GM19467 (cell line): Measurements from ENCODE around the gene EME2.

Experiments used
- ATAC-seq: cut with Tn5 transposase; IDR thresholded peaks from one replicate; pipeline ENCODE4 v1.9.1; 2021; ENCODE audit warnings: mild to moderate bottlenecking, moderate library complexity; ENCODE audit not compliant: unreplicated experiment

The EME2 gene

DNA sequence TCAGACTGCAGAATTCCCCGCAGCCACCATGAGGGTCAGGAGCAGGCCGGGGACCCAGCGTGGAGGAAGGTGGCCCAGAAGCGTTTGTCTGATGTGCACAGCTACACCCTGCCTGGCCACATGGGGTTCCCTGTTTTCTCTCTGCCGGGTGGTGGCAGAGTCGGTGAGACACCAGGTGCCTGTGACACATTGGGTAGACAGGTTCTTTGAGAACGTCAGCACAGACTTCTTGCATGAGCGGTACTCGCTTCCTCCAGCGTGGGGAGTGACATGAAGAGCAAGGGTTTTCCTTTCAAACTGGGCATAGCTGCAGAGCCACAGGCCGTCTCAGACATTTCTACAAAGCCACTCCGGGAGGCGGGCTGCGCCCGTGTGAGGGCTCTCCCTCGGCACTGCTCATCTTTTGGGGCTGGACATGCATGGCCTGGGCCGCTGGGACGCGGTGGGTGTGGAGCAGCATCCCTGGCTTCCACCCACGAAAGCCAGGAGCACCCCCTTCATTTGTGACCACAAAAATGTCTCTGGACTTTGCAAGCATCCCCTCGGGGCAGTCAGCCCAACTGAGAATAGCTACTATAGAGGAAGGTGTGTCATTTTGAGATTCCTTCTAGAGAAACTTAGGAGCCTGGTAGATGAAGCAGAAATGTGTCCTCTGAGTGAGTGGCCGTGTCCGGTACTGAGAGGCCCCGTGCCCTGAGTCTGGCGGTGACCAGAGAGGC is 27.3 kb upstream of the EME2 start:
- no peak for ATAC-seq

DNA sequence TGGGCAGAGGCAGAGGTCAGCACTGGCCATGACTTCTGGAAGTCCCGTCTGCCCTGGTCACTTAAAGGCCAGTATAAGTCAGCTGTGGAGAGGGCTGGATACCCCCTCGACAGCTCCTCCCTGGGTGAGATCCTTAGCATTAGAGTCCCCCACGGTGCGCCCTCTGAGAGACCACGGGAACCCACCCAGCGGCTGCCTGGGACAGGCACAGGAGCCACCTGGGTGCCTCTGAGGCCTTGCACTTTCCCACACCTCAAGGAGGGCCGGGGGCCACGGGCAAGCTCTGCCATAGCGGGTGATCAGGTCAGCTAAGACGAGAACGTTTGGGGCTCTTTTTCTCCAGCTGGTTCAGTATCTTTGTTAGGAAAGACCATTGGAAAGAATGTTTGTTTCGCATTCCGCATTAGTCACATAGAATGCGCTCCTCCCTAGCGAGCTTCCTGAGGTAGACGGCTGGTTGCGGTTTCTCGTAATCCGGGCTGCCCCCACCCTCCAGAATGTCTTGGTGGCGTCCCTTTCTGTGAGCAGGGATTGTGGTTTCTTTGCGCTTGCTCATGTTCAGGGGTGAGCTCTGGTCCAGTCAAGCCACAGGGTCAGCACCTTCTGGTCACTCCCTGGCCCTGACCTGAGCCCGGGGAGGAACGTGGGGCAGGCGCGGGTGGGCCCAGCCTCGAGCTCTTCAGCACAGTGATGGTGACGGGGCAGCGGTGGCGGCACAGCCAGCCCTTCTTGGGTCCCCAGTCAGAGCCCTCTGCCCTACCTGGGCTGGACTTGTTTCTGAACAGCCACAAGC is 26.5 kb upstream of the EME2 start:
- ATAC-seq = no peak

DNA sequence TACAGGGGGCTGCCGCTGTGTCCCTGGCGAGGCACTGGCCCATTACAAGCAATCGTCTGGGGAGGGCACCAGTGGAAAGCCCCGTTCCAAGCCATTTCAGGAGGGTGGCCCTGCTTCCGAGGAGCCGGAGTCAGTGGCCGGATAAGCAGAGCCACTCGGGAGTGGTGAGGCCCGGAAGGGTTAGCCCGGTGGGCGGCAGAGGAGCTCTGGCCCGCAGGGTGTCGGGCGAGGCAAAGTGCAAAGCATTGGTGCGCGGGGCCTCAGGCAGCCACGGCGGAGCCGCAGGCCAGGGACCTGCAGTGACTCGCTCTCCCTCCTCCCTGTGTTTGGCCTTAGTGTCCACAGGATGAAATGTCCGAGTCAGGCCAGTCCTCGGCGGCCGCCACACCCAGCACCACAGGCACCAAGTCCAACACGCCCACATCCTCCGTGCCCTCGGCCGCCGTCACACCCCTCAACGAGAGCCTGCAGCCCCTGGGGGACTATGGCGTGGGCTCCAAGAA is 25.9 kb upstream of the EME2 start:
- no peak for ATAC-seq

DNA sequence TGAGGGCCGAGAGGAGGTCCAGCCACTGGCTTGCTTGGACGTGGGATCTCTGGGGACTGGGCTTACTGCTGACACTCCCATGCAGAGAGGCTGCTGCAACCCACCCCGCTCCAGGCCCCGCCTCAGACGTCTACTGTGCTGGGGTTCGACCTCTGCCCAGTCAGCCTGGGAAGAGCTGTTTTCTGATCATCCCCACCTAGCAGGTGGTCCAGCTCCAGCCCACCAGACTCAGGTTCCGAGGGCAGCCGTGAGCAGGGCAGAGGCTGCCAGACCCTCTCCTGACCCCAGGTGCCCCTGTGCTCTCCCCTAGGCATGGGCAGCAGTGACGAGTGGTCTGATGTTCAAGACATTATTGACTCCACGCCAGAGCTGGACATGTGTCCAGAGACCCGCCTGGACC is 24.7 kb upstream of the EME2 start:
- no peak for ATAC-seq

DNA sequence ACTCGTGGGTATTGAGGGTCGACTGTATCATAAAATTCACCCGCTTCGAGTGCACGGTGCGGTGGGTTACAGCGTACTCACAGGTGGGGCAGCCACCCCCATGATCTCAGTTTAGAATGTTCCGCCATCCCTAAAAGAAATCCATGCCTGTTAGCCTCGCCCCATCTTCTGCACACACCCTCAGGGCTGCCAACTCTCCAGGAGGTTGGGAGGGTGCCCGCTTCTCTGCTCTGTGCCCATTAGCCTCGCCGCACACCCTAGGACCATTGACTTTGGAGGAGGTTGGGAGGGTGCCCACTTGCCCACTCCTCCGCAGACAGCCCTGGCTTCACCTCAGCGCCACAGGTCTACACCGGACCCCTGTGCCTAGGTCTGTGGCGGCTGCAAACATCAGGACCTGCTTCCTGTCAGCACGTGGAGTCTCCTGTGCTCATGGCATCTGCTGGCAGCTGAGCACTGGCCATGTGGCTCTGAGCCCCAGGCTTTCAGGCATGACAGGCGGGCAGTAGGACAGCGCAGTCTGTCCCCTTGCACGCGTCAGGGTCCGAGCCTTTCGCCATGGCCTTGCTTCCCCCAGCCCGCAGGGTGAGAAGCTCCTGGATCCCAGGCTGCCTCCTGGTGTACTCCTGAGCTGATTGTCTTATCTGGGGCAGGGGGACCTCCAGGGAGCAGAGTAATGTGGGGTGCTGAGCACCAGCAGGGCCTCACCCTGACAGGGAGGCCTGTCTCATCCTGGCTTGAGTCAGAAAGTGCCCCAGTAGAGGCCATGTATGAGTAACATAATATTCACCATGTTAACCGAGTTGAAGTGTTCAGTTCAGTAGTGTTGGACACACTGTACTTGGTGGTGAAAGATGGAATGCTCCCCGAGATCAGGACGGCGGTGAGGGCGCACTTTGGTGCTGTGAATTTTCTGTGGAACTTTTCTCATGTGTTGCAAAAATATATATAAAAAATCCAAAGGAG is 23.2 kb upstream of the EME2 start:
- no peak for ATAC-seq

DNA sequence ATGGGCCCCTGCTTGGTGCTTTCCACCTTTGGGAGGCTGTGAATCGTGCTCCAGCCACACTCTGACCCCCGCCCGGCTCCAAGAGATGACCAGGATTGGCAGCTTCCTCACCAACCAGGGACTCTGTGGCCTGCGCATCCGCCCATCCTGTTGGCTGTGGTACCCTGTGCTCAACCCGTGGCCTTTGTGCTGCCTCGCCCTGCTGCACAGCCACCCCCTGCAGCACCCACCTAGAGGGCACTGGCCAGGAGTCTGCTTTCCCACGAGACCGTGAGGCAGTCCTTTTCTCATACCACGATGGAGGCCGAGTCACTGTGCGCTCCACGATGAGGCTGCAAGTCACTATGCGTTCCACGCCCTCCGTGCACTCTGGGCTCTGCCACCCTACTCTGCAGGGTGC is 20.7 kb upstream of the EME2 start:
- ATAC-seq = no peak

DNA sequence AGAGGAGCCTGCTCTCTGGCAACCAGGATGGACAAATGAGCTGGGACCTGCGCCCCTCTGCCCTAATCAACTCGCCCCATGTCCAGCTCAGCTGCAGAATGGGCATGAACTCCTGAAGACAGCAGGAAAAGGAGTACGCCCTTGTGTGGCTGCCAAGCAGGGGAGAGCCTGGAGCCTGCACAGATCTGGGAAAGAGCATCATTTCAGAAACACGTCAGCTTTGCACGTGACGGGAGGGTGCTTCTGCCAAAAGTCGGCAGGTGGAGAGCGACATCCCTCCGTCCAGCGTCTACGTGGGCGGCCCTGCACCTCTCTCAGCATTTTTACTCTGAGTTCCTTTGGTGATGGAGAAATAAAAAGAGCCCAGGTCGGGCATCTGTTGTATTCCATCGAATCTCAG is 19.8 kb upstream of the EME2 start:
- no peak for ATAC-seq

DNA sequence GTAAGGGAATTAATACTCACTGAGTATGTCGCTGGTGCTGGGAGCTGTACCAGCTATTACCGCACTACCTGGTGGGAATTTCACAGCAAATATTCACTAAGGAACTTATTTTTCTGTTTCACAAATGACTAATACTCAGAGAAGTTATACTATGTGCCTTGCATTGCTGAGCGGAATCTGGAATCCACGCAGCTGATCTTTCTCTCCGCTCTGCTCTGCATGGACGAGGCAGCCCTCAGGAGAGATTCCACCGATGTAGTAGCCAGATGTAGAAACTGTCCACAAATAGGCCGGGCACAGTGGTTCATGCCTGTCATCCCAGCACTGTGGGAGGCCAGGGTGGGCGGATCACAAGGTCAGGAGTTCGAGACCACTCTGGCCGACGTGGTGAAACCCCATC is 18.4 kb upstream of the EME2 start:
- ATAC-seq = no peak

DNA sequence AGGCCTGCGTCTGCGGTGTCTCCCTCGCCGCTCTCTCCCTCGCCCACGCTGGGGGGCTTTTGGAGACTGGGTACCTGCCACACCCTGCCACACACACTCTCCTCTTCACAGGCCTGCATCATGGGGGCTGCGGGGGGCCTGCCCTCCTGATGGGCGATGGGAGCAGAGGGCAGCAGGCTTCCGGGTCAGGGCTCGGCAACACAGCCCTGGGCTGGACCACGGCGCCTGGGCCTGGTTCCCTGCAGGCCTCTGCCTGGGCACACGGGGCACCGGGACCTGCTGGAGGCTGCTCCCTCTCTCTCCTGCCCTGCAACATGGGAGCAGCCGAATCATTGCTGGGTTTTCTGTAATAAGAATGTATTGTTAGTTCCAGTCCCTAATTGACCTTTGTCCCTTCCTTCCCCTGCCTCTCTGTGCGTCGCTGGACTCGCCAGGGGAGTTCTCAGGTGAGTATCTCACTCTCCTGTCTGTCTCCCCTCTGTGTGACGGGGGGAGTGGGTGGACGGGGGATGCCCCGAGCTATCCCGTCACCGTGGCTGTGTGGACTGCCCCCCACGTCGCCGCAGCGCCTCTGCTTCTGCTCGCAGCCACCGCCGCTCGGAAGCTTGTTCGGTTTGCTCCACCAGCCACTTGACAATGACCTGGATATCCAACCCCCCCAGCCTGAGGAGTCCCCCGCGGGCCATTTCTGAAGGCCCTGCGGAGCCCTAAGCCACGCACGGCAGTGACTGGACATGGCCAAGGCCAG is 14.7 kb upstream of the EME2 start:
- ATAC-seq = no peak

DNA sequence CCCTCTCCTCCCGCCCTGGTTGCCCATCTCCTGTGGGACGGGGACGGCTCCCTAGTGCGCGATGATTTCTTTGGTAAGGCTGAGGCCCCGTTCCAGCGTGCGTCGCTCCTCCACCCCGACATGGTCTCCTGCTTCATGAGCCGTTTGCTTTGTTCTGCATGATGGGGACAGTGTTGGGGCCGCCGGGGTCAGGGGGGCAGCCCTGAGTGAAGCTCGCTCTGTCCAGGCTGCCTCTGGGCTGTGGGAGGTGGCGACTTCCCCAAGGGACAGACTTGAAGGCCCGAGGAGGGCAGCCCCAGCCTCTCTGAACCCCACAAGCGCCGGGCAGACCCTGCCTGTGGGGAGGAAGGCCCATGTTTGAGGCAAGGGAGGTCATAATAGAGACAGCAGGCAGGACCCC is 13.7 kb upstream of the EME2 start:
- ATAC-seq = no peak

DNA sequence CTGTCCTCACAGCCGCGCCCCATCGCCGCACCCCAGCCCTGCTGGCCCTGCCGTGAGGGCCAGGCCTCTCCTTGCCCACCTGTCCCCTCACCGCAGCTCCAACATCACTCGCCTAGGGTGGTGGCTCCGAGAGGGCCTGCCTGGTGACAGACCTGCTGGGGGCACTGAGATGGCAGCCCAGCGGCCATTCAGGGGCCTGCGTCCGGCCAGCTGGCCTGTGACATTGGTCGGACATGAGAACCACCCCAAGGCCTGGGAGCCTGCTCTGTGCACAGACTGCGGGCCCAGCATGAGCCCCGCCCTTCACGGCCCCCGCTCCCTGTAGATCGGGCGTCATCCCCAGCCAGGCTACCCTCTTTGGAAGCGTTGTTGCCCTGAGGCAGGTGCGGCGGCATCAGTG is 13.1 kb upstream of the EME2 start:
- ATAC-seq = no peak

DNA sequence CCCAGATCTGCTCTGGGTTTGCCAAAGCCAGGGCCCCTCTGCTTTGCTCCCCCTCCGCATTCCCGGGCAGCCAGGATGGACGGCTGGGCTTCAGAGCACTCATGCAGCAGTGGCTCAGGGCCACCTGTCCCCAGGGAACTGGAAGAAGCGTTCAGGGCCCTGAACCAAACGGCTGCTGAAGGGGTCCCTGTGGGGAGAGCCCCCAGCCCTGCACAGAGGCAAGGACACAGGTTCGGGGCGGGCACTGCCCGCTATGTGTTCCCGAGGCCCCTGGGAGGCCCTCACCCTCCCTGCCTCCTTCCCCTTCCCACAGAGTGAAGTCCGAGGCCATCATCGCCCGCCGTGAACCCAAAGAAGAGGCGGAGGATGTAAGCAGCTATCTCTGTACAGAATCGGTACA is 11.7 kb upstream of the EME2 start:
- no peak for ATAC-seq

DNA sequence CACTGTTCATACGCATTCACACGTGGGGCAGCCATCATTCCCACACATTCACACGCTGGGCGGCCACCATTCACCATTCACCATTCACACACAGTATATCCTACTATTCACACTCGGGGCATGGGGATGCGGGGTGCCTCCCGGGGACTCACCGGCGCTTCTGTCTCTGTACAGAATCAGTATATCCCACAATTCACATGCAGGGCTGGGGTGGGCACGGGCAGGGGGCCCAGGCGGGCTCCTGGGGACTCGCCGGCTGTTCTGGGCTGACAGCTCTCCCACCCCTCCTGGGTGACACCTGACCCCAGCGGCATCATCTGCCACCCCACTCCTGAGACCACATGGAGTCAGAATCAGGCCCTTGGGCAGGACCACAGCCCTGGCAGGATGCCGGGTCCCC is 10.9 kb upstream of the EME2 start:
- ATAC-seq = no peak

DNA sequence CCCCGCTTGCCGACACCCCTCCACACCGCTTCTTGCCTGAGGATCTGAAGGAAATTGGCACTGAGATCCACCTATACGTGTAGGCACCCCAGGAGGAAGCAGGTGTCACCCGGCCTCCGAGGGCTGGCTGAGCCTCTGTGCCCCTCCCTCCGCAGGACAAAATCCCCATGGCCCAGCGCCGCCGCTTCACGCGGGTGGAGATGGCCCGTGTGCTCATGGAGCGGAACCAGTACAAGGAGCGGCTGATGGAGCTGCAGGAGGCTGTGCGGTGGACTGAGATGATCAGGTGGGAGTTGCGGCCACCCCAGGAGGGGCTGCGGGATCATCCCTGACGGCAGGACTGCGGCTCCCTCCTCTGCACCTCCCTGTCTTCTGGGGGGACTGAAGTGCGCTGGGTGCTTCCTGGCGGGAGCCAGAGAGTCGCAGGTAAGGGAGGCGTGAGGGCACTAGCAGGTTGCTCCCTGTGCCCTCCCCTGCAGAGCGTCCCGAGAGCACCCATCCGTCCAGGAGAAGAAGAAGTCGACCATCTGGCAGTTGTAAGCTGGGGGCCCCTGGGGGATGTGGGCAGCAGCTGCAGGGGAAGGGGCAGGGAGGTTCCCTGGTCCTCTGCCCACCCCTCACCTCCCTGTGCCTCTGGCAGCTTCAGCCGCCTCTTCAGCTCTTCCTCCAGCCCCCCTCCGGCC is 10.3 kb upstream of the EME2 start:
- ATAC-seq = no peak

DNA sequence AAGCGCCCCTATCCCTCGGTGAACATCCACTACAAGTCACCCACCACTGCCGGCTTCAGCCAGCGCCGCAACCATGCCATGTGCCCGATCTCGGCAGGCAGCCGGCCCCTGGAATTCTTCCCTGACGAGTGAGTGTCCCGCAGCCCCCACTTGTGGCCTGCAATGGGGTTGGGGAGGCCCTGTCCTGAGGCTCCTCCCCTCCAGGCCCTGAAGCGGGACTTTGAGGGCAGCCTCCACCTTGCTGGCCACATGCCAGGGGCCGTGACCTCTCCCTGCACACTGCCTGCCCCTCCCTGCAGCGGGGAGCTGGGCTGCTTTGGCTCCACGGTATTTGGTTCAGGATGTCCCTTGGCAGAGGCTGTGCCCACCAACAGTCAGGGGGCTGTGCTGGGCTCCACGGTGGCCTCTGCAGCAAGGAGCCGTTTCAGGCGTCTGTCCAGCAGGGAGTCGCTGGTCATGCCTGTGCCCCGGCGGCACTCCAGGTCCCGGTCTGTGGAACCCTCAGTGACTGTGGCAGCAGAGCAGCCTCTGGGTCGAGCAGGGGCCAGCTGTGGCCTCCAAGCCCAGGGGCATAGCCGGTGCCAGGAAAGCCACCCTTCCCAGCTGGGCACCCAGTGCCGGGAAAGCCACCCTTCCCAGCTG is 9.6 kb upstream of the EME2 start:
- ATAC-seq = no peak

DNA sequence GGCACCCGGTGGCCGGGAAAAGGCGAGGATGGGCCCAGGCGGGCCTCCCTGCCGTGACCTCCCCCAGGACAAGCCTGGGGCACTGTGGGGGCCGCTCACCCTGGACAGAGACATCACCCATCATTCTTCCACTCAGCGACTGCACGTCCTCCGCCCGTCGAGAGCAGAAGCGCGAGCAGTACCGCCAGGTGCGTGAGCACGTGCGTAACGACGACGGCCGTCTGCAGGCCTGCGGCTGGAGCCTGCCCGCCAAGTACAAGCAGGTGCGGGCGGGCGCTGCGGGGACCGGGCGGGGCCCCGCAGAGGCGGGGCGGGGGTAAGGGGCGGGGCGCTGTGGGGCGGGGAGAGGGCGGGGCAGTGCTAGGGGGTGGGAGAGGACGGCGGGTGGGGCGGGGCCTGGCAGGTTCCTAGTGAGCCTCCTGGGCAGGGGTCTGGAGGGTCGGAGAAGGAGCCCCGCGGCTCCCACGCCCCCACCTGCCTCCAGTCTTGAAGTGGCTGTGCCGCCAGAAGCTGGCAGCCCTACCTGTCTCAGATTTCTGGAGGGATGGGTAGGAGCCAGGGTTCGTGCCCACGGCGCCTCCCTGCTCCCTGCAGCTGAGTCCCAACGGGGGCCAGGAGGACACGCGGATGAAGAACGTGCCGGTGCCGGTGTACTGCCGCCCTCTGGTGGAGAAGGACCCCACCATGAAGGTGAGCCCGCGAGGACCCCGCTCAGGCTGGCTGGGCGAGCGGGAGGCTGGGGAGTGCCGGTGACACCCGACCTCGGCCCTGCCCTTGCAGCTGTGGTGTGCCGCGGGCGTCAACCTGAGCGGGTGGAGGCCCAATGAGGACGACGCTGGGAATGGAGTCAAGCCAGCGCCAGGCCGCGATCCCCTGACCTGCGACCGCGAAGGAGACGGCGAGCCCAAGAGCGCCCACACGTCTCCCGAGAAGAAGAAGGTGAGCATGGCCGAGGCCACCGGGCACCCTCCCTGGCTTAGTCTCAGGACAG is 8.8 kb upstream of the EME2 start:
- no peak for ATAC-seq

DNA sequence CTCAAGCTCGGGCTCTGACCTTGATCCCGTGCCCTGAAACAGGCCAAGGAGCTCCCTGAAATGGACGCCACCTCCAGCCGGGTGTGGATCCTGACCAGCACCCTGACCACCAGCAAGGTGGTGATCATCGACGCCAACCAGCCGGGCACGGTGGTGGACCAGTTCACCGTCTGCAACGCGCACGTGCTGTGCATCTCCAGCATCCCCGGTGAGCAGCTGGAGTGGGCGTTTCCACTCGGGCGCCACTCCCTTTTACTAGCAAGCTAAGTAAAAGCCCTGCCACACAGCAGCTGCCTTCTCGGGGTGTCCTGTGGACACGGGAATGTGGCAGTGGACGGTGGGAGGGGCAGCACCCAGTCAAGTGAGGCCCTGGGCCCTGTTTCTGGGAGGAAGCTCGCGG is 7.6 kb upstream of the EME2 start:
- ATAC-seq = no peak

DNA sequence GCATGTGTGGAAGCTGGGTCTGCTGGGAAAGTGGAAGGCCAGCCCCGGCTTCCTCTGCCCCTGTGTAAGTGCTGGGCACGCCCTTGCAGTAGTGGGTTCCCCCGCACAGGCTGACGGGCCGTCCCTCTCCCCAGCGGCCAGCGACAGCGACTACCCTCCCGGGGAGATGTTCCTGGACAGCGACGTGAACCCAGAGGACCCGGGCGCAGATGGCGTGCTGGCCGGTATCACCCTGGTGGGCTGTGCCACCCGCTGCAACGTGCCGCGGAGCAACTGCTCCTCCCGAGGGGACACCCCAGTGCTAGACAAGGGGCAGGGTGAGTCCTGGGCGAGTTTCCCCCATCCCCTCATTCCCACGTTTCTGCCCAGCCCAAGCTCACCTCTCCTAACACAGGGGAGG is 6.8 kb upstream of the EME2 start:
- ATAC-seq = no peak
